Sigmoid colon (tissue), 7 donors: ENCODE data around the gene LIN7B. TPM values are rescaled to one million over a fixed set of nuclear protein-coding genes. Genes with fewer than 3 reads are reported as not detected.

ENCODE experiments used
- DNase-seq: peaks from one replicate; pipeline ENCODE4 v3.0.0-alpha.2; 2019
- H3K27ac ChIP-seq, 4 donors: fragments of 200-600 bp; sonication (generic); one replicate each; pipeline ENCODE4 v1.5.1; 2016 to 2019; ENCODE audit warnings: mild to moderate bottlenecking in 1 of 4
- H3K27me3 ChIP-seq, 3 donors: fragments of 200-600 bp; sonication (generic); one replicate each; pipeline ENCODE4 v1.5.1; 2019; ENCODE audit warnings: mild to moderate bottlenecking in 1 of 3
- H3K36me3 ChIP-seq, 4 donors: fragments of 200-600 bp; sonication (generic); one replicate each; pipeline ENCODE4 v1.5.1; 2016 to 2019
- H3K4me1 ChIP-seq, 4 donors: fragments of 200-600 bp; sonication (generic); one replicate each; pipeline ENCODE4 v1.5.1; 2017 to 2019
- H3K4me3 ChIP-seq, 4 donors: fragments of 200-600 bp; sonication (generic); one replicate each; pipeline ENCODE4 v1.5.1; 2017 to 2019; ENCODE audit warnings: mild to moderate bottlenecking in 2 of 4, moderate library complexity in 1 of 4
- H3K9me3 ChIP-seq, 4 donors: fragments of 200-600 bp in 3 of 4; sonication (generic) in 3 of 4; one replicate each; pipeline versions ENCODE4 v1.5.1 to v1.6.1; 2013 to 2019
- CTCF ChIP-seq, 4 experiments: fragments of 450-650 bp in 3 of 4; fragments of 200-600 bp in 1 of 4; IDR thresholded peaks; one replicate each; pipeline ENCODE4 v1.5.1; 2016 to 2019; ENCODE audit warnings: antibody characterized with exemption in 4 of 4, mild to moderate bottlenecking in 3 of 4, moderate library complexity in 2 of 4
- EP300 ChIP-seq, 4 donors: sonication (generic); formaldehyde crosslinking; IDR thresholded peaks; one replicate each; pipeline ENCODE4 v1.6.1; 2017; ENCODE audit warnings: antibody characterized with exemption in 4 of 4
- POLR2A ChIP-seq, 2 donors: fragments of 450-650 bp; IDR thresholded peaks; one replicate each; pipeline ENCODE4 v1.6.1; 2016; ENCODE audit warnings: antibody characterized with exemption in 2 of 2, mild to moderate bottlenecking in 2 of 2, moderate library complexity in 2 of 2
- POLR2AphosphoS5 ChIP-seq, 4 donors: sonication (generic); formaldehyde crosslinking; IDR thresholded peaks; one replicate each; pipeline ENCODE4 v1.6.1; 2017; ENCODE audit warnings: antibody characterized with exemption in 4 of 4
- WGBS, 2 donors: extraction: QIAGEN DNeasy Blood & Tissue Kit; methylation state at CpG; one replicate each; pipeline ENCODE4 v1.1.7; 2013; 5-methylcytosine and 5-hydroxymethylcytosine counted together
- intact Hi-C: fragments of 100-400 bp; cut with DNase I; formaldehyde crosslinking; loops from one replicate; pipeline ENCODE4 v1.15.1; 2023
- polyA plus RNA-seq, 3 donors: library from polyadenylated mRNA; stranded (reverse); fragments of 200-250 nt; gene quantifications; one replicate each; pipeline ENCODE4 v1.2.3, GENCODE V29; 2013
- total RNA-seq, 4 donors: library from RNA; depleted of rRNA; stranded (reverse); fragments of >200 nt; gene quantifications; one replicate each; pipeline ENCODE4 v1.1.0, GENCODE V29; 2016
- donor health status: healthy with polysubstance abuse.
- donor health status: Bipolar disorder and iron deficiency.
- donor health status: healthy.

Gene LIN7B
- total and polyA plus RNA-seq, 7 donors: 9.9 to 28.8 (median 17.4) TPM

GRCh38 chr19:49150106-49150943 is 36.2 kb downstream of the LIN7B start:
- peak; percentile 89 for DNase-seq
- 1% methylated on average over 75 of the region's 75 CpGs for WGBS, 2 donors
- peak overlapping the region; percentile 76 to 85 (median 79) for H3K27ac ChIP-seq

GRCh38 chr19:49150944-49151243 is 36.7 kb downstream of the LIN7B start:
- H3K36me3 ChIP-seq: no peaks in the 10 kb centered on the region
- no peak for DNase-seq
- peak overlapping the region; percentile 76 to 85 (median 79) for H3K27ac ChIP-seq
- no peaks in the 10 kb centered on the region for H3K9me3 ChIP-seq
- peaks cover 0 to 2% (median 0%) of the 10 kb centered on the region in 3 donors for H3K27me3 ChIP-seq
- peaks cover 0 to 43% (median 37%) of the 10 kb centered on the region in 4 donors for H3K4me1 ChIP-seq
- intact Hi-C loops: no loop called here
- 1 to 8% methylated on average over 15 to 16 of the region's 16 CpGs for WGBS, 2 donors
- peak overlapping the region; percentile 47 to 72 (median 64) for H3K4me3 ChIP-seq
- TF ChIP-seq EP300 (IDR thresholded peaks at IDR 0.05) (no peak), CTCF (IDR thresholded peaks at IDR 0.05) (no peak), POLR2AphosphoS5 (IDR thresholded peaks at IDR 0.05) (no peak), POLR2A (IDR thresholded peaks at IDR 0.05) (no peak)

More at GRCh38 chr19:49150106-49150943, 36.2 kb downstream of the LIN7B start:
- H3K36me3 ChIP-seq: no peaks in the 10 kb centered on the region
- TF ChIP-seq POLR2A (IDR thresholded peaks at IDR 0.05) (peak in 1 of 2 donors; percentile 57), POLR2AphosphoS5 (IDR thresholded peaks at IDR 0.05) (peak in 2 of 4 donors; percentile 41 to 50), EP300 (IDR thresholded peaks at IDR 0.05) (no peak)
- peak overlapping the region; percentile 47 to 72 (median 64) for H3K4me3 ChIP-seq
- intact Hi-C loops: no loop called here
- peaks cover 0 to 2% (median 0%) of the 10 kb centered on the region in 3 donors for H3K27me3 ChIP-seq
- peaks cover 0 to 49% (median 42%) of the 10 kb centered on the region in 4 donors for H3K4me1 ChIP-seq
- no peaks in the 10 kb centered on the region for H3K9me3 ChIP-seq

GRCh38 chr19:49151267-49152118 is 37.3 kb downstream of the LIN7B start:
- intact Hi-C loops: no loop called here
- no peaks in the 10 kb centered on the region for H3K9me3 ChIP-seq
- H3K4me3 ChIP-seq: no peak overlapping the region
- 3 to 9% methylated on average over 45 of the region's 45 CpGs for WGBS, 2 donors
- no peak for TF ChIP-seq EP300 (IDR thresholded peaks at IDR 0.05)
- TF ChIP-seq POLR2A (IDR thresholded peaks at IDR 0.05): no peak
- H3K27me3 ChIP-seq: peaks cover 0 to 2% (median 0%) of the 10 kb centered on the region in 3 donors
- peak overlapping the region; percentile 76 to 85 (median 79) for H3K27ac ChIP-seq
- DNase-seq: peak; percentile 78
- peaks cover 0 to 37% (median 32%) of the 10 kb centered on the region in 4 donors for H3K4me1 ChIP-seq
- no peaks in the 10 kb centered on the region for H3K36me3 ChIP-seq

- TF ChIP-seq POLR2AphosphoS5 (IDR thresholded peaks at IDR 0.05) (no peak), EP300 (IDR thresholded peaks at IDR 0.05) (no peak), CTCF (IDR thresholded peaks at IDR 0.05) (no peak), POLR2A (IDR thresholded peaks at IDR 0.05) (no peak)
- intact Hi-C loops: no loop called here
- no peak for DNase-seq
- Histone ChIP-seq H3K36me3 (no peaks in the 10 kb centered on the region), H3K4me1 (peaks cover 0 to 34% (median 32%) of the 10 kb centered on the region in 4 donors), H3K9me3 (no peaks in the 10 kb centered on the region), H3K4me3 (no peak overlapping the region), H3K27ac (peak overlapping the region in 3 of 4 donors; percentile 76 to 85 (median 78)), H3K27me3 (peaks cover 0 to 2% (median 0%) of the 10 kb centered on the region in 3 donors)
- WGBS, 2 donors: 31 to 32% methylated on average over 10 of the region's 10 CpGs
Measured at GRCh38 chr19:49152119-49152550, 38.0 kb downstream of the LIN7B start.

- H3K9me3 ChIP-seq: no peaks in the 10 kb centered on the region
- intact Hi-C loops: no loop called here
- 89 to 94% methylated on average over 10 of the region's 10 CpGs for WGBS, 2 donors
- peaks cover 0 to 2% (median 0%) of the 10 kb centered on the region in 3 donors for H3K27me3 ChIP-seq
- no peak overlapping the region for H3K27ac ChIP-seq
- H3K4me3 ChIP-seq: no peak overlapping the region
- DNase-seq: no peak
- peaks cover 0 to 43% (median 38%) of the 10 kb centered on the region in 4 donors for H3K4me1 ChIP-seq
- H3K36me3 ChIP-seq: no peaks in the 10 kb centered on the region
- TF ChIP-seq EP300 (IDR thresholded peaks at IDR 0.05): no peak
- TF ChIP-seq POLR2AphosphoS5 (IDR thresholded peaks at IDR 0.05): no peak
- TF ChIP-seq CTCF (IDR thresholded peaks at IDR 0.05): no peak
- TF ChIP-seq POLR2A (IDR thresholded peaks at IDR 0.05): no peak
Measured at GRCh38 chr19:49153167-49153809, 39.1 kb downstream of the LIN7B start.
